ENCODE results near the gene TTC17. TPM values are rescaled to one million over a fixed set of nuclear protein-coding genes. Genes with fewer than 3 reads are reported as not detected.
"Not testable (repeated sequence)": the region's sequence is repeated elsewhere in the genome, so short reads cannot be mapped to it uniquely, and the experiment has no call there.

The TTC17 gene
- polyA plus RNA-seq, 5 donors: 124 to 228 (median 187) TPM

- DNase-seq: no peak
These were observed 99.8 kb downstream of the TTC17 start for GRCh38 chr11:43458486-43458885.

- DNase-seq: no peak
These were observed 100.5 kb downstream of the TTC17 start for GRCh38 chr11:43459246-43459645.

- DNase-seq: no peak
These were observed 103.6 kb downstream of the TTC17 start for GRCh38 chr11:43462359-43462758.

- no peak for DNase-seq
These were observed 109.2 kb downstream of the TTC17 start for GRCh38 chr11:43467958-43468357.

- DNase-seq: not testable (repeated sequence)
These were observed 118.8 kb downstream of the TTC17 start for GRCh38 chr11:43477491-43477890.

- no peak for DNase-seq
These were observed 127.4 kb downstream of the TTC17 start for GRCh38 chr11:43486141-43486540.

GRCh38 chr11:43489869-43490465 is 131.2 kb downstream of the TTC17 start:
- DNase-seq: no peak

- no peak for DNase-seq
These were observed 134.0 kb downstream of the TTC17 start for GRCh38 chr11:43492701-43493100.

- no peak for DNase-seq
These were observed 134.7 kb downstream of the TTC17 start for GRCh38 chr11:43493431-43493830.

- DNase-seq: no peak
These were observed 138.4 kb downstream of the TTC17 start for GRCh38 chr11:43497144-43497543.

- DNase-seq: no peak
These were observed 139.8 kb downstream of the TTC17 start for GRCh38 chr11:43498561-43498960.

GRCh38 chr11:43503417-43503816 is 144.7 kb downstream of the TTC17 start:
- no peak for DNase-seq

GRCh38 chr11:43504316-43504950 is 145.7 kb downstream of the TTC17 start:
- DNase-seq: no peak

- no peak for DNase-seq
These were observed 146.5 kb downstream of the TTC17 start for GRCh38 chr11:43505171-43505570.

GRCh38 chr11:43507171-43507570 is 148.5 kb downstream of the TTC17 start:
- DNase-seq: no peak

- DNase-seq: no peak
These were observed 149.8 kb downstream of the TTC17 start for GRCh38 chr11:43508511-43508918.

- DNase-seq: no peak
These were observed 153.2 kb downstream of the TTC17 start for GRCh38 chr11:43511959-43512358.

GRCh38 chr11:43515090-43515489 is 156.4 kb downstream of the TTC17 start:
- DNase-seq: no peak

GRCh38 chr11:43516316-43516850 is 157.7 kb downstream of the TTC17 start:
- DNase-seq: no peak

GRCh38 chr11:43517518-43517917 is 158.8 kb downstream of the TTC17 start:
- DNase-seq: no peak

- DNase-seq: no peak
These were observed 159.9 kb downstream of the TTC17 start for GRCh38 chr11:43518408-43519160.

- no peak for DNase-seq
These were observed 162.8 kb downstream of the TTC17 start for GRCh38 chr11:43521471-43521870.

GRCh38 chr11:43523632-43524031 is 164.9 kb downstream of the TTC17 start:
- DNase-seq: no peak

Data from right lung (tissue), 5 donors.